H1 (cell line): ENCODE measurements around the gene GFPT1. TPM values are rescaled to one million over a fixed set of nuclear protein-coding genes. Genes with fewer than 3 reads are reported as not detected.

Experiments used
- CTCF ChIA-PET: fragments of 300-600 bp; sonication (Branson Sonifier 250); formaldehyde crosslinking; loops from one replicate; lab custom pipeline; 2021; ENCODE audit not compliant: partially characterized antibody; lab: Charles Lee
- POLR2A ChIA-PET: fragments of 300-600 bp; sonication (Branson Sonifier 250); formaldehyde crosslinking; loops from one replicate; lab custom pipeline; 2021; ENCODE audit warnings: inconsistent platforms; ENCODE audit not compliant: partially characterized antibody; lab: Charles Lee
- DNase-seq, 2 experiments: peaks; one replicate each; pipeline versions ENCODE4 v3.0.0 to v3.0.0-alpha.2; 2010 to 2022; ENCODE audit warnings: low spot score in 2 of 2, low read depth in 1 of 2, mixed read lengths in 1 of 2
- FAIRE-seq: peaks from 2 replicates; lab custom pipeline; 2011; peaks lifted over from hg19 to GRCh38; lab: Jason Lieb, UNC
- H2AFZ ChIP-seq: 2 replicates; pipeline ENCODE4 v1.8.1; 2012; ENCODE audit warnings: low read length, inconsistent platforms
- H2AK5ac ChIP-seq: 2 replicates; pipeline ENCODE4 v1.6.1; 2013; ENCODE audit warnings: low read depth, low read length
- H2BK120ac ChIP-seq: replicated peaks from 2 replicates; pipeline ENCODE3; 2013; ENCODE audit warnings: low read depth, low read length, inconsistent platforms
- H2BK12ac ChIP-seq: 2 replicates; pipeline ENCODE4 v1.6.1; 2013; ENCODE audit warnings: low read depth, low read length
- H2BK15ac ChIP-seq: 2 replicates; pipeline ENCODE4 v1.6.1; 2013; ENCODE audit warnings: low read length
- H2BK20ac ChIP-seq: 2 replicates; pipeline ENCODE4 v1.6.1; 2013; ENCODE audit warnings: low read length
- H2BK5ac ChIP-seq: 2 replicates; pipeline ENCODE4 v1.6.1; 2013; ENCODE audit warnings: low read depth, low read length
- H3K14ac ChIP-seq: 2 replicates; pipeline ENCODE4 v1.6.1; 2013; ENCODE audit warnings: inconsistent platforms; ENCODE audit not compliant: insufficient read length
- H3K18ac ChIP-seq: 2 replicates; pipeline ENCODE4 v1.6.1; 2013; ENCODE audit warnings: low read length; ENCODE audit errors: extremely low read depth
- H3K23ac ChIP-seq: 2 replicates; pipeline ENCODE4 v1.6.1; 2013; ENCODE audit warnings: inconsistent platforms; ENCODE audit not compliant: insufficient read length
- H3K23me2 ChIP-seq: 2 replicates; pipeline ENCODE4 v1.6.1; 2013; ENCODE audit warnings: low read depth, low read length
- H3K27ac ChIP-seq: 2 replicates; pipeline ENCODE4 v1.6.1; 2011; ENCODE audit warnings: low read depth, low read length, inconsistent platforms
- H3K27me3 ChIP-seq, 4 experiments: replicated peaks in 1 of 4; 1 replicate in 1 of 4; 2 replicates in 3 of 4; pipeline versions ENCODE4 v1.6.1 to v1.8.1; 2011 to 2013; ENCODE audit warnings: low read length in 3 of 4, mild to moderate bottlenecking in 3 of 4, inconsistent platforms in 2 of 4, mixed read lengths in 2 of 4, moderate library complexity in 1 of 4; ENCODE audit not compliant: control insufficient read depth in 3 of 4, insufficient read depth in 3 of 4; ENCODE audit errors: extremely low read depth in 1 of 4
- H3K36me3 ChIP-seq, 4 experiments: 2 replicates each; pipeline versions ENCODE4 v1.6.1 to v1.8.1; 2011 to 2013; ENCODE audit warnings: mild to moderate bottlenecking in 4 of 4, low read length in 3 of 4, moderate library complexity in 2 of 4, control low read depth in 1 of 4, inconsistent platforms in 1 of 4; ENCODE audit not compliant: insufficient read depth in 4 of 4, control insufficient read depth in 2 of 4
- H3K4ac ChIP-seq: replicated peaks from 2 replicates; pipeline ENCODE3; 2013; ENCODE audit warnings: low read length, low read depth, mixed read lengths, inconsistent platforms; ENCODE audit not compliant: insufficient read length
- H3K4me1 ChIP-seq, 4 experiments: replicated peaks in 1 of 4; 1 replicate in 1 of 4; 2 replicates in 3 of 4; pipeline versions ENCODE4 v1.6.1 to v1.8.1; 2011 to 2013; ENCODE audit warnings: low read length in 3 of 4, inconsistent platforms in 2 of 4, mixed read lengths in 1 of 4; ENCODE audit not compliant: insufficient read depth in 4 of 4, control insufficient read depth in 3 of 4
- H3K4me2 ChIP-seq, 2 experiments: 2 replicates each; pipeline versions ENCODE4 v1.6.1 to v1.8.1; 2011 to 2013; ENCODE audit warnings: low read depth in 2 of 2, low read length in 2 of 2, control low read depth in 1 of 2, inconsistent platforms in 1 of 2, mild to moderate bottlenecking in 1 of 2; ENCODE audit not compliant: insufficient read depth in 1 of 2
- H3K4me3 ChIP-seq, 4 experiments: fragments of 200-600, 300-600 bp in 1 of 4; sonication (generic), shearing (Covaris generic), sonication (Bioruptor Twin) in 1 of 4; 2 replicates each; pipeline versions ENCODE4 v1.5.1 to v1.8.1; 2011 to 2016; ENCODE audit warnings: low read length in 4 of 4, low read depth in 3 of 4, control low read depth in 2 of 4, inconsistent platforms in 2 of 4, mild to moderate bottlenecking in 2 of 4, mixed read lengths in 1 of 4, moderate library complexity in 1 of 4; ENCODE audit not compliant: insufficient read depth in 2 of 4; ENCODE audit errors: extremely low read depth in 1 of 4
- H3K56ac ChIP-seq: replicated peaks from 2 replicates; pipeline ENCODE3; 2013; ENCODE audit warnings: low read depth, mild to moderate bottlenecking, mixed read lengths, low read length, inconsistent platforms; ENCODE audit not compliant: insufficient read length
- H3K79me1 ChIP-seq: 2 replicates; pipeline ENCODE4 v1.6.1; 2013; ENCODE audit warnings: low read depth, low read length, control low read depth
- H3K79me2 ChIP-seq, 2 experiments: 2 replicates each; pipeline versions ENCODE4 v1.6.1 to v1.8.1; 2012 to 2013; ENCODE audit warnings: low read length in 2 of 2, mild to moderate bottlenecking in 2 of 2, inconsistent platforms in 1 of 2; ENCODE audit not compliant: insufficient read depth in 2 of 2, control insufficient read depth in 1 of 2
- H3K9ac ChIP-seq, 4 experiments: replicated peaks in 1 of 4; 1 replicate in 1 of 4; 2 replicates in 3 of 4; pipeline versions ENCODE4 v1.6.1 to v1.8.1; 2011 to 2013; ENCODE audit warnings: low read depth in 3 of 4, low read length in 3 of 4, control low read depth in 2 of 4, mild to moderate bottlenecking in 2 of 4, moderate library complexity in 2 of 4, inconsistent platforms in 1 of 4; ENCODE audit errors: extremely low read depth in 1 of 4
- H3K9me3 ChIP-seq, 2 experiments: 2 replicates each; pipeline versions ENCODE4 v1.6.1 to v1.8.1; 2012 to 2013; ENCODE audit warnings: mild to moderate bottlenecking in 2 of 2, moderate library complexity in 2 of 2, control low read depth in 1 of 2, inconsistent platforms in 1 of 2, low read depth in 1 of 2, low read length in 1 of 2, mixed read lengths in 1 of 2; ENCODE audit not compliant: insufficient read depth in 2 of 2
- H4K20me1 ChIP-seq, 2 experiments: replicated peaks in 1 of 2; 2 replicates each; pipeline versions ENCODE3 to v1.8.1; 2011 to 2013; ENCODE audit warnings: inconsistent platforms in 2 of 2, low read length in 2 of 2, mild to moderate bottlenecking in 1 of 2; ENCODE audit not compliant: insufficient read depth in 2 of 2, control insufficient read depth in 1 of 2
- H4K5ac ChIP-seq: 2 replicates; pipeline ENCODE4 v1.6.1; 2013; ENCODE audit warnings: low read length, low read depth, mixed read lengths, inconsistent platforms; ENCODE audit not compliant: insufficient read length
- H4K8ac ChIP-seq: 2 replicates; pipeline ENCODE4 v1.8.0; 2013; ENCODE audit warnings: mild to moderate bottlenecking, moderate library complexity, low read length, inconsistent platforms; ENCODE audit not compliant: insufficient read depth; ENCODE audit errors: extremely low read depth
- H4K91ac ChIP-seq: replicated peaks from 2 replicates; pipeline ENCODE3; 2013; ENCODE audit warnings: low read length, mixed read lengths, inconsistent platforms; ENCODE audit not compliant: insufficient read length
- RBBP5 ChIP-seq: IDR thresholded peaks from 2 replicates; pipeline ENCODE4 v1.7.1; 2012; ENCODE audit warnings: low read depth, mild to moderate bottlenecking, inconsistent platforms, low read length, moderate library complexity, borderline replicate concordance
- RXRA ChIP-seq: IDR thresholded peaks from 2 replicates; pipeline ENCODE4 v1.6.1; 2011; ENCODE audit warnings: low read depth, mild to moderate bottlenecking, low read length, moderate library complexity; ENCODE audit not compliant: insufficient read depth
- WGBS, 2 experiments: shearing (Covaris generic) in 1 of 2; methylation state at CpG; one replicate each; pipeline versions ENCODE4 v1.1.6 to v1.1.7; 2013 to 2015; ENCODE audit warnings: low lambda C conversion rate in 2 of 2, mixed read lengths in 2 of 2, inconsistent platforms in 1 of 2, low coverage in 1 of 2, missing lambda C conversion rate in 1 of 2; ENCODE audit not compliant: insufficient replicate concordance in 2 of 2, insufficient coverage in 1 of 2, insufficient read length in 1 of 2; ENCODE audit errors: extremely low coverage in 1 of 2, missing lambda C conversion rate in 1 of 2; 5-methylcytosine and 5-hydroxymethylcytosine counted together
- polyA plus RNA-seq, 7 experiments: library from polyadenylated mRNA; depleted of rRNA in 3 of 7; stranded (reverse) in 5 of 7; unstranded in 2 of 7; fragments of >200 nt in 5 of 7; fragments of 200-250 nt in 2 of 7; gene quantifications; 1 replicate in 5 of 7; 2 replicates in 1 of 7; 4 replicates in 1 of 7; pipeline versions ENCODE4 v1.2.1 to v1.2.3, GENCODE V29; 2011 to 2013; ENCODE audit warnings: missing spikeins in 2 of 7, mixed read lengths in 2 of 7
- total RNA-seq: library from RNA; stranded (reverse); fragmentation: NEBNext Ultra II Directional; extraction: Animal tissue kit (Norgen Biotek cat#: 25700); gene quantifications from 2 replicates; pipeline ENCODE4 v1.2.1, GENCODE V29; 2021

GFPT1 gene
- total and polyA plus RNA-seq, 2 of the 8 experiments (the other 6 are each of a cell fraction or from before 2014, with no cell fraction given): 13.3 to 76.2 TPM

DNA sequence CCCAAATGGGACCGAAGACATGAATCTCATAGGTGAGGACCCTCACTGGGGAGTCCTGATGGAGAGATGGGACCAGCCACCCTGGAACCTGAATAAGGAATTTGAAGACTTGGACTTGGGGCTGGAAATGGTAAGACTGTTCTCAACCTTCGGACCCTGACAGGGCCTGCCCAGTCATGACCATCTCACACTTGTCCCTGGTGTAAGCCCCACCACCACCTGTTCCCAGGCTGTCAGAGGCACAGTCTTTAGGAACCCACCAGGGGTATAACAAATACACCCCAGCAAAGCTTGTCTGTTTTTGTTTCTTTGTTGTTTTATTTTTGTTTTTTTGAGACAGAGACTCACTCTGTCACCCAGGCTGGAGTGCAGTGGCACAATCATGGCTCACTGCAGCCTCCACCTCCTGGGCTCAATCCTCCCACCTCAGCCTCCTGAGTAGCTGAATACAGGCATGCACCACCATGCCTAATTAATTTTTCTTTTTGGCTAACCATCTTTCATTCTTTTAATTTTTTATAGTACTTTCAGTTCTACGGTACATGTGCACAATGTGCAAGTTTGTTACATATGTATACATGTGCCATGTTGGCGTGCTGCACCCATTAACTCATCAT lies 106.1 kb downstream of the GFPT1 start:
- Histone ChIP-seq H4K5ac (no peak overlapping the region), H4K20me1 (no peaks in the 10 kb centered on the region), H4K8ac (no peak overlapping the region), H3K56ac (no peak overlapping the region), H3K36me3 (no peaks in the 10 kb centered on the region; a peak in 1 of 8 replicates), H3K23me2 (no peaks in the 10 kb centered on the region), H3K79me2 (no peaks in the 10 kb centered on the region), H2BK5ac (no peak overlapping the region), H3K27ac (no peak overlapping the region), H2BK20ac (no peak overlapping the region), H2BK15ac (no peak overlapping the region), H3K14ac (no peak overlapping the region), H3K23ac (no peak overlapping the region), H3K9ac (no peak overlapping the region), H2AK5ac (no peak overlapping the region), H3K18ac (no peak overlapping the region), H3K9me3 (no peaks in the 10 kb centered on the region), H3K27me3 (no peaks in the 10 kb centered on the region), H3K4ac (no peak overlapping the region), H3K4me2 (no peak overlapping the region), H2AFZ (no peak overlapping the region), H2BK120ac (no peak overlapping the region), H2BK12ac (no peak overlapping the region), H3K4me3 (no peak overlapping the region), H4K91ac (no peak overlapping the region), H3K4me1 (no peaks in the 10 kb centered on the region), H3K79me1 (no peaks in the 10 kb centered on the region)
- DNase-seq (no peak), FAIRE-seq (no peak)
- ChIA-PET POLR2A (no interaction called here), CTCF (interaction anchor here (0.8 kb wide), 1 partner anchor 88 kb away, joined by 3 read pairs; no protein-coding TSS in a partner anchor)
- TF ChIP-seq RBBP5 (no peak), RXRA (no peak)
- WGBS, 2 experiments: 92% methylated on average over 4 of the region's 4 CpGs; no CpG with 5 or more reads in 1 of the 2 experiments
